GM12873 (cell line): ENCODE results near the gene MALT1.

Experiments
- TF ChIP-seq, protein P1 (sequence below): IDR thresholded peaks from 2 replicates; pipeline ENCODE4 v1.5.1; 2012; ENCODE audit warnings: low read depth, mild to moderate bottlenecking, moderate library complexity, low read length, control low read depth; ENCODE audit not compliant: insufficient read depth; ENCODE audit errors: missing control alignments

Gene MALT1

GRCh38 chr18:58657081-58657480 lies 14.2 kb upstream of the MALT1 start:
- TF ChIP-seq, protein P1, sequence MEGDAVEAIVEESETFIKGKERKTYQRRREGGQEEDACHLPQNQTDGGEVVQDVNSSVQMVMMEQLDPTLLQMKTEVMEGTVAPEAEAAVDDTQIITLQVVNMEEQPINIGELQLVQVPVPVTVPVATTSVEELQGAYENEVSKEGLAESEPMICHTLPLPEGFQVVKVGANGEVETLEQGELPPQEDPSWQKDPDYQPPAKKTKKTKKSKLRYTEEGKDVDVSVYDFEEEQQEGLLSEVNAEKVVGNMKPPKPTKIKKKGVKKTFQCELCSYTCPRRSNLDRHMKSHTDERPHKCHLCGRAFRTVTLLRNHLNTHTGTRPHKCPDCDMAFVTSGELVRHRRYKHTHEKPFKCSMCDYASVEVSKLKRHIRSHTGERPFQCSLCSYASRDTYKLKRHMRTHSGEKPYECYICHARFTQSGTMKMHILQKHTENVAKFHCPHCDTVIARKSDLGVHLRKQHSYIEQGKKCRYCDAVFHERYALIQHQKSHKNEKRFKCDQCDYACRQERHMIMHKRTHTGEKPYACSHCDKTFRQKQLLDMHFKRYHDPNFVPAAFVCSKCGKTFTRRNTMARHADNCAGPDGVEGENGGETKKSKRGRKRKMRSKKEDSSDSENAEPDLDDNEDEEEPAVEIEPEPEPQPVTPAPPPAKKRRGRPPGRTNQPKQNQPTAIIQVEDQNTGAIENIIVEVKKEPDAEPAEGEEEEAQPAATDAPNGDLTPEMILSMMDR, result no peak

GRCh38 chr18:58657494-58657893 lies 13.8 kb upstream of the MALT1 start:
- TF ChIP-seq, protein P1, result no peak

DNA sequence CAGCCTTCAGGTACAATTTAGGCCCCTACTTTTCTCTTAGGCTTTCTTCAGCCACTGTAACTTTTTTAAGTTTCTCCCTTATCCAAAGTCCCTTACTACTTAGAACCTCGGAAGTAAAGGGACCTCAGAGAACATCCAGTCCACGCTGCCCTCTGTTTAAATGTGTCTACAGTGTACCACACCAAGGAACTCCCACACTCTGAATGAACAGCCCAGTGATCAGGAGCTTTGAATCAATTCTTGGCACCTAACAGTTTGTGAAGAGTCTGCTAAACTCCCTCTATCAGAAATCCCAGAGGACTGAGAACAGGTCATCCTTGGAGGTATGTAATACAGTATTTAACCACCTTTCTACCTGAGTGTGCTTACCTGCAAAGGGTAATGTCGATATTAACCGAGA lies 11.6 kb upstream of the MALT1 start:
- TF ChIP-seq, protein P1, result no peak

GRCh38 chr18:58660915-58661314 lies 10.3 kb upstream of the MALT1 start:
- TF ChIP-seq, protein P1, result no peak

DNA sequence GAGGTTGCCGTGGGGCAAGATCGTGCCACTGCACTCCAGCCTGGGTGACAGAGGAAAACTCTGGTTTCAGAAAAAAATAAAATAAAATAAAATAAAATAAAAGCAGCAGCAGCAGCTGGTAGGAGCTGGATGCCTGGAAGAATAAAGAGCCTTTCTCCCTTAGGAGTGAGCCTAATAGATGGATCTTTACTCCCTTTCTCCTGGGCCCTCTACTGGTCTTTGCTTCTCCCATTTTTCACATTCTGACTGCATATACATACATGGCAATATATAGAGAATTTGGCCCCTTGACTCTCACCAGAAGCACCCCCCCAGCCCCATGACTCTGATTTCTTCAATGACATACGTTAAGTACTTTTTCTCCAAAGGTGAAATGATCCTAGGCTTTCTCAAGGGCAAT lies 9.8 kb upstream of the MALT1 start:
- TF ChIP-seq, protein P1, result peak; percentile 3

DNA sequence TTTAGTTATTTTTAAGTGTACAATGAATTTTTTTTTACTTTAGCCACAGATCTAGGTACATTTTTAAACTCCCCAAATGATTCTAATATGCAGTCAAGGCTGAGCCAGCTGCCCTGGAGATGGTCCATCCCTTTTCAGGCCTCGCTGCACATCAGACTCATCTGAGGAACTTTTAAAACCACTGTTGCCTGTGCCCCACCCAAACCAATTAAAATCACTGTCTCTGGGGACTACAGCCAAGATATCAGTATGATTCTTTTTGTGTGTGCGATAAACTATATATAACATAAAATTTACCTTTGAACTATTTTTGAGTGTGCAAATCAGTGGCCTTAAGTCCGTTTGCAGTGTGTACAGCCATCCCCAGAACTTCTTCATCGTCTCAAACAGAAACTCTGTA lies 9.1 kb upstream of the MALT1 start:
- TF ChIP-seq, protein P1, result no peak

- TF ChIP-seq, protein P1, result no peak
Measured at GRCh38 chr18:58666176-58666575, 5.1 kb upstream of the MALT1 start.
